GM18526 (cell line): Measurements from ENCODE around the gene ADGRL3.

ENCODE experiments used
- POLR2A ChIP-seq: IDR thresholded peaks from 3 replicates; pipeline ENCODE4 v1.6.1; 2011; ENCODE audit not compliant: insufficient read length; ENCODE audit errors: extremely low read depth

The ADGRL3 gene

DNA sequence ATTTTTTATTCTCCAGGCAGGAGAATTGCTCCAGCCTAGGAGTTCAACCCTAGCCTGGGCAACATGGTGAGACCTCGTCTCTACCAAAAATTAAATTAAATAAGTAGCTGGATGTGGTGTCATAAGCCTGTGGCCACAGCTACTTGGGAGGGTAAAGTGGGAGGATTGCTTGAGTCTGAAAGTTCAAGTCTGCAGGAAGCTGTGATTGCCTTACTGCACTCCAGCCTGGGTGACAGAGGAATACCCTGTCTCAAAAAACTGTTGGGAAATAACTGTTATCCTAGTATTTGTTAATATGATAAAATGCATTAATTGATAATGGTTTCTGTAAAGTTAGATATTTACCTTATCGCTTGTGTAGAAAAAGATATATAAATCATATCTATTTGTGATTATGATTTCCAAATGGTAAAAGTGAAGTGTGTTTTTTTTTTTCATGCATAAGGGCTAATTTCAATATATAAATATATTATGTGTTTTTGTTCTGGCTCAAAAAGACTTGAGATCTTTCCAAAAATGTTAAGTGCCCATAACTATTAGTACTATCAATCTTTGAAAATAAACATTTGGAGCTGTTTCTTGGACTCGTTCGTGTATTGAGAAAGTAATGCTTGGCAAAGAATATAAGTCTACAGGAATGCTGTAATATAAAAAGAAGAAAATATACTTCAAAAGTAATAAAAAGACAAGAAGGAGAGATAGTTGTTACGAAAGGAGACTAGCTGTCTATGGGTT lies 396.6 kb downstream of the ADGRL3 start:
- TF ChIP-seq POLR2A, result no peak

DNA sequence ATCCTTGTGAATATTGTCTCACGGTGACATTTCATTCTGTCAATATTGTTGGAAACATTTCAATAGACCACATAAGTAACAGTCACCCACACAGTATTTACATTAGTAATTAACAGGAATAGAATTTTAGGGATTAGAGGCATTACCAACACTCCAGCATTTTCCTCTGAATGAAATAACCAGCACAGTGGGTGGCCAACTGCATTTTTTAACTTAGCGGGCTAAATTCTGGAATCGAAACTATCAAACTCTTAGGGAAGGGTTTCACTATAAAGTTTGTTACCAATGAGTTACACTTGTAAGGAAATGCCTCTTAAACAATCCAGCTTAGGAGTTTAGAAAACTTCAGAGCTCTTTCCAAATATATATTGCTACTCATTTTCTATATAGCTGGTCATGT lies 403.0 kb downstream of the ADGRL3 start:
- TF ChIP-seq POLR2A, result no peak

DNA sequence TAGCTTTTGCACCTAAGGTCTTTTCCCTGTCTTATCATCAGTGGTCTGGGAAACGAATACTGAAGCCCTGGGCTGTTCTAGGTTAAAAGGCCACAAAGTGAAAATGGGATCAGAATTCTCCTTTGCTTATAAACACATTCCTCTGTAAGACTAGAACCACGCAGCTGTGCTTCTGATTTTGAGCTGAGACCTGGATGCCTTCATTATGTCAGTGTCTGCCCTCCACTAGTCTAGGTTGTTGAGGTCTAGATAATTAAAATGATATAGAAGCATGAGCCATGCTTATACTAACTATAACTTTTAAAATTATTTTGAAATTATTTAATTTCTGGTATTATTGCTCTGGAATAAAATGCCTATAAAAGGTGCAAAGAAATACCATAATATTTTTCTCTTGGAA lies 403.9 kb downstream of the ADGRL3 start:
- TF ChIP-seq POLR2A, result no peak

DNA sequence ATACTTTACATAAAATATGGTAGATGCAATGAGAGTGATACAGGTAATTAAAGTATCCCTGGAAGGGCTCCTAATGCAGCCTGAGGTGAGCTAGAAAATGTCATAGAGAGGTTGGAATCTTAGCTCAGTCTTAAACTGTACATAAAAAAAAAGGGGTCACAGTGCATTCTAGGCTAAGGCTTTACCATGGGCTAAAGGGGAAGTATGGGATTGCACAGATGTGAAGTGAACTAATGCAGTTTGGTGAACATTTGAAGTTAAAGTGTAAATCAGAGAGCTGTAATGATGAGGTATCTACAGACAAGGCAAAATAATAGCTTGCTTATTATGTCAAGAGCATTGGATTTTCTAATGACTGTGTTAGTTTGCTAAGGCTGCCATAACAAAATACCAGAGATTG lies 405.9 kb downstream of the ADGRL3 start:
- no peak for TF ChIP-seq POLR2A

DNA sequence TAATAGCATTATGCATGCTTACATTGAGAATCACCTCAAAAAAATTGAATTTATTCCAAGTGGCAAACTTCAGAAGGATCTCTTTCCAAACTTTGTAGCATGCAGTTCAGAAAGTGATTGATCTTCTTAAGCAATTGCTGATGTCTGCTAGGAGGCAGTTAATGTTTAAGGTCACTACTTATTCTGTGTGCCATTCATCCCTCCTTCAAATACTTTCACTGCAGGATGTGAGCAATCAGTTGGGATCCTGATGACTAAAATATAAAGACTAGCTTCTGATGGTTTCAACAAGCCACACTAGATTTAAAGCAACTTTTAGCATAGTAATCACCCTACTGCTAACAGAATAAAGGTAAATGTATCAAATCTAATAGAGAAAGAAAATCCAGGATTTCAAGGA lies 414.1 kb downstream of the ADGRL3 start:
- no peak for TF ChIP-seq POLR2A

DNA sequence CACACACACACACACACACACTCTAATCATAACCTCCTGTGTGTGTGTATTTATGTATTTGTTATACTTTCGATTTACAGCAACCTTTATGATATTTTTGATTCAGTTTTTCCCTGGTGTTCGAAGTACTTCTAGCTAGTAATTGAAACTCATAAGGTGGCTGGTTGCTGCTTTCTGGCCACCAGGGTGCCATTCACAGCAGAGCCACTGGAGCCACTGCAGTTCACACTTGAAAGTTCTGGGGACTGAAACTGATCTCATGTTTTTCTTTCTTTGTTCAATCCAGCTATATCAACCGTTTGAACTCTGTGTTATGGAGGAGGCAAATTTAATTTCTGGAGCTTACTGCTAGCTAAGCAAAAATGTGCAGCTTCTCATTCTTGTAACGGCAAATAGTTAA lies 419.4 kb downstream of the ADGRL3 start:
- TF ChIP-seq POLR2A, result no peak

DNA sequence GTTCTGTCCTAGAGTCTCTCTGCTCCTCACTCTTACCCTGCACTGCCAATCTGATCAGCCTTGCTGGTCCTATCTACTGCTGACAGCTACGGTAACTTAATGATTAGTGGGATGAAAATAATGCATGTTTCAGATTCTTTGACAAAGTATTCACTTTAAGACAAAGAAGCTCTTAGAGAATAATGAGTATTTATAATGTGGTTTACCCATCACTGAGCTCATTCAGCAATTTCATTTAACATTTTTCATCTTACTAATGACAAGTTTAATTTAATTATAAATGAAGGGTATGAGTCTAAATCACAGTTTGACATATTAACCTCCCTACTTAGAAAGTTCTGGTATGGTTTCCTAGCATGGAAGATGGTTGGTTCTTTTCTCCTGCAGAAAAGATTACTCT lies 428.2 kb downstream of the ADGRL3 start:
- TF ChIP-seq POLR2A, result no peak

DNA sequence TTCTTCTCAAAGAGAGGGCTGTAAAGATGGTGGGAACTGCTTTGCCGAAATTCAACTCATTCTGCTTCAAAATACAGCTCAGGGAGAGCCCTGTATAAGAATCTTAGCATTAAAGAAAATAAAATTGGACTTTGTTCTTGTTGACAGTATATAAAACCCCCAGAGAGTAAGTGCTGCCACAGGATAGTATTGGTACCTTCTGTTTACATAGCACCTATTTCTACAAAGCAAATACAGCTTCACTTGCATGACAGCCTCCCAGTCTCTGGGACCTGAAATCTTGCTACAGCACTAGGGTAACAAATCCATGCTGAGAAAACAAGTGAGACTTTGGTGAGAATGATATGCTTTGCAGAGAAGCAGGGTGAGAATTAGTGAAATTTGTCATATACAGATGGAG lies 428.6 kb downstream of the ADGRL3 start:
- no peak for TF ChIP-seq POLR2A

DNA sequence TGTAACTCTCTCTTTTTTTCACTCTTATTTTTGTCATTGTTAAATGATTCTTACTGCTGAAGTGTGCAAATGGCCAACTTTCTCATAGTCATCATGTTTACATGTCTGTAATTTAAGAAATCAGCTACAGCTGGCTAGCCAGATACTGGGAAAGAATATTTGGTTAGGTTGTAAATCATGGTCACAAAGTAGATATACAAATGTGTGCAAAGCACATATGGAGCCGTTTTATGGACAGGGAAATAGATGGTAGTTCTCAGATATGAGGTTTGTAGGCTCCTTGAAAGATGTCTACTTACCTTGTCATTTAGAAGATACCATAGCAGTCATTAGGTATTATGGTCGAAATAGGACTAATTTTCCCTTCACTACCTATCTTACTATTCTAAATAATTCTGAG lies 430.4 kb downstream of the ADGRL3 start:
- TF ChIP-seq POLR2A, result no peak

DNA sequence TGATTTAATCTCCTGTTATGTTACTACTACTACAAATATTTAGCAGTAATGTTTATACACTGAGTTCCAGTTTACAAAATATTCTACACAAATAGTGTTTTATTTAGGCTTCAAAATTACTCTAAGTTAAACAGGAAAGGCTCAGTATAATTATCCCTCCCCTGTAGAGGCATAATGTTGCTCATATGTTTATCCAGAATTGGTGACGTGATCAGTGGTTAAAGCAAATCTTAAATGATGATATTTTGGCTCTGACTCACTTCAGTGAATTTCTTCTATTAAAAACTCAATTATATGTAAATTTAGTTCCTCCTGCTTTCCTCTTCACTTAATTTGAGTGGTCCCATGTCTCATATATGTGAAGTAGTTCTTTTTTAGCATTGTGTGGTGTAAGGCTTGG lies 438.5 kb downstream of the ADGRL3 start:
- TF ChIP-seq POLR2A, result no peak

DNA sequence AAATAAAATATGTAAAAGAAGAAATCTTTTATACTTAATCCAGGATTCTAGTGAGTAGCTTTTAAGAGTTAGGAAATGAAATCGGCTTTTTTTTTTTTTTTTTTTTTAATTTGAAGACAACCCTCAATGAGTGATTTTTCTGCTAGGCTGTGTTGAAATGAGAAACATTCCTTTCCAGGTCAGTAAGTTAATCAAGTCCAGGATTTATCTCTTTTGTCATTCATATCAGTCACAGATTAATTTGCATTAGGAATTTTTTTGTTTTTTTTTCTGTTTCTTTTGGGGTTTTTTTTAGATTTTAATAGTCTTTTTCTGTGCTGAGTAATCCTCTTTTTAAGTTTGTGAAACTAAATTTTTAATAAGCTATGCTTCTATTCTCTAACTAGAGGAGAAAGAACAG lies 448.1 kb downstream of the ADGRL3 start:
- no peak for TF ChIP-seq POLR2A

DNA sequence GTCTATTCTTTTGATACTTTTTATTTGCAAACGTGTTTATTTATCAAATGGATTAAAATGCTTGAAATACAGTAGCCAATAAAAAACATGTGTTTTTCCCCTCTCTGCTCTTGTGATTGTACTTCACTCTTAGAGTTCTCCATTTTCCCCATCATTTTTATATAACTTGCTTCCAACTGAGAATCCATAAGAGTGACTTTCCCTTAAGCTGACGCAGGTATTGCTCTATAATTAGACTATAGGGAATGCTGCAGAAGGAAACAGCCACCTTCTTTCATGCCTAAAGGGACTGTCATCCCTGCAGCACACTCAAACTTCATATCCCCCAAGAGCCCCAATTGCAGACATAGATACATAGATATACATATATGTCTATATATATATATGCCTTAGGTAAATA lies 456.9 kb downstream of the ADGRL3 start:
- no peak for TF ChIP-seq POLR2A

DNA sequence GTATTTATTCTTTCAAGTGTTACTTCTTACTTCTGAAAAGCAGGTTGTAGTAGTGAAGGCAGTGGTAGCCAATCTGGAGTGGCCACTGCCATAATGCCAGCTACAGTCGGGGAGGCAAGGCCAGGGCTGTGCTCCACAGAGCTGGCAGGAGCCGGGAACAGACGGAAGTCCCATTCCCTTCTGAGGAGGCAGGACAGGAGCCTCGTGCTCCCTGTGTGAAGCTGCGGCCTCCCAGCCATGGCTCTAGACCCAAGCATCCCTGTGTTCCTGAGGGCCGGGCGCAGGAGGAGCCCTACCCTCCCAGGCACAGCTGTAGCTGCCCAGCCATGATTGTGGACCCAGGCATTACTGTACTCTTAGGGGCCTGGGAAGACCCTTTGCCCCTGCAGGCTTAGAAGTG lies 461.8 kb downstream of the ADGRL3 start:
- no peak for TF ChIP-seq POLR2A

DNA sequence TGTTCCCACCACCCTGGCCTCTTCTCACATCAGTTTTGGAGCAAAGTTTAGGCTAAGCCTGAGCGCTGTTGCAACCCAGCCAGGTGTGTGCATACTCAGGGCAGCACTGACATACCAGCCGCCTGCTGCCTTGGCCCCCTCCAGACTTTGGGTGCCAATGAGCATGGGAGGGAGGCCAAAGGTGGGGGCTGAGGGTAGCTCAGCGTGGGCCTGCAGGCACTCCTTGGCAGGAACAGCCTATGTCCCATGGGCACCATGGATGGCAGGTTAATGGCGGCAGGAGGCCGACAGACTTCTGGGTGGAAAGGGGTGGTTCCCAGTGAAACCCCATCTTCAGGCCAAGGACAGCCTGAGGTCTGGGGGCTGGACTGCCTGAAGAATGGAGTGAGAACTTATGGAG lies 462.2 kb downstream of the ADGRL3 start:
- TF ChIP-seq POLR2A, result no peak

DNA sequence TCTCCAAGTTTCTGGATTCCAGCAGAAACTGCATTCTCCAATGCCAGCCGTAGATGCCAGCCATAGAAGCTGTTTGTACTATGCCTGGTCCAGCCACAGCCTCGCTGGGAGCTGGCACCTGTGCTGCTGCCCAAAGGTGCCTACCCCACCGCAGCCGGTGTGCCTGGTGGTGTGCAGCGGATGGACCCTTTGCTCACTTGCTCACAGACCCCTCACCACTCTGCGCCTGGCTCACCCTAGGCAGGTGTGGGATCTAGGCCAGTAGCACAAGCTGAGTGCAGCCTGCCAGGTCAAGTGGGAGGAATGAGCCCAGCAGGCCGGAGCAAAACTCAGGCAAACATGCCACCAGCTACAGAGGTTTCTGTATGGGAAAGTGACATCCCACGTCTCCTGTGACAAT lies 463.2 kb downstream of the ADGRL3 start:
- no peak for TF ChIP-seq POLR2A

DNA sequence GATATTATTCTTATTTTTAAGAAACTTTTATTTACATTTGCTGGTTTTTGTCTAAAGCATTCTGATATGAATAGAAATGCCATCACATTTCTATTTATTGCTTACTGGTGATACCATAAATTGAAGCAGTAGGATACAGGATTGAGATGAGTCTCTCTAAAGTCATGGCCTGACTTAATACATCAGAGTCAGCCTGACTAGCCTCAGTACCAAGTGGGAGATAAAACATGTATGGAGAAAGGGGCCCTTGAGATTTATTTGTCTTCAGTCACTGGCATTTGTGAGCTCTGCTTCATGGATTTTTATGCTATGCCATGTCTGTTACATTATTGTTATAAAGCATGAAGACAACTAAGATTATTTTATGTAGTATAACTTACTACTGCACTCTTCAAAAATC lies 465.5 kb downstream of the ADGRL3 start:
- TF ChIP-seq POLR2A, result no peak

DNA sequence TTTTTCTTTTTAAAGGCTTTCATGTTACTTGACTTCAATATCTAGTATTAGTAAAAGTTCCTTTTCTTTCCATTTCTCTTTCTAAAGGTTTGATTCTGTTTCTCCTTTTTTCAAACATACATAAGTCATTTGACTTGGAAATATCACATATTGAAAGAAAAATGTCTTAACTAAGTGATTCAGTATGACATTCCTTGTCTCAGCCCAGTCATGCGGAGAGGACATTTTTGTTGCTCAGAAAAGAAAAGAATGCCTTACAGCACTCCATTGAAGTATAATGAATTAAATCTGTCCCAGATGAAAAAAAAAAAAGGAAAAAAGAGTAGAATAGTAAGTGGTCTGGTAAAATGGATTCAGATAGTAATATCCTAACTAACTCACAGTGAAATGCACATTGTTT lies 466.1 kb downstream of the ADGRL3 start:
- TF ChIP-seq POLR2A, result no peak
